OCI-LY1 (cell line): Measurements from ENCODE around the gene GPR160.

Experiments used
- EZH2 ChIP-seq: fragments of 200-600 bp; sonication (generic), shearing (Covaris generic); IDR thresholded peaks from 2 replicates; pipeline ENCODE4 v1.8.0; 2017; ENCODE audit warnings: borderline replicate concordance, mixed run types, mild to moderate bottlenecking, antibody characterized with exemption, low read length, moderate library complexity, mixed read lengths
- TF ChIP-seq, protein P1 (sequence below): fragments of 200-600 bp; sonication (generic), shearing (Covaris generic); IDR thresholded peaks from 2 replicates; pipeline ENCODE4 v1.5.1; 2017; ENCODE audit warnings: mild to moderate bottlenecking, antibody characterized with exemption, low read length, moderate library complexity, mixed read lengths

DNA sequence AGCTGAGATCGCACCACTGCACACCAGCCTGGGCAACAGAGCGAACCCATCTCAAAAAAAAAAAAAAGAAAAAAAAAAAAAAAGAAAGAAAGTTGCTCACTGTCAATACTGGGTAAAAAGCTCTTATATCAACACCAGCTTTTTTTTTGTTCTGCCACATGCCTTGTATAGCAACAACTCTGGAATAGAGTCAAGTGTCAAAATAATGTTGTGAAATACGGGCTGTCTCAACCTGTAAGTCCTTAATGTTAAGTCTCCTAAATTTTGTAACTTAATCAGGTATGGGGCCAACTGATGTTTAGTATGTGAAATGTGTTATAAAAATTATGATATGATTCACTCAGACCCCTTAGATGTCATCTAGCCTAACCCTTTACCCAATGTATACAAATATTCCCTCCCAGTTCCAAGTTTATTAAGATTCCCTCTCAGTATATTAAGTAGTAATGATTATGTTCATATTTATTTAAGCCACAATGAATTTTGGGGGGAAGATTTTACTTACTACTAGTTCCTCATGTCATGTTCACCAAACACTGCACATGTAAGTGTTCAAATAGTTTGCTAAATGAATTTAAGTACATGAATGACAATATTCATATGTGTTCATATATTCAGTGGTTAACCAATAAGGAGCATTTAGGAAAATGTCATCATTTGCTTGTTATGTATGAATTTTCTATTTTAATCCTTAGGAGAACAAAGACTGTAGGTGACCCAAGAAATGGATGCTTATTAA is 52.2 kb downstream of the GPR160 start:
- no peak for TF ChIP-seq EZH2
- TF ChIP-seq, protein P1, sequence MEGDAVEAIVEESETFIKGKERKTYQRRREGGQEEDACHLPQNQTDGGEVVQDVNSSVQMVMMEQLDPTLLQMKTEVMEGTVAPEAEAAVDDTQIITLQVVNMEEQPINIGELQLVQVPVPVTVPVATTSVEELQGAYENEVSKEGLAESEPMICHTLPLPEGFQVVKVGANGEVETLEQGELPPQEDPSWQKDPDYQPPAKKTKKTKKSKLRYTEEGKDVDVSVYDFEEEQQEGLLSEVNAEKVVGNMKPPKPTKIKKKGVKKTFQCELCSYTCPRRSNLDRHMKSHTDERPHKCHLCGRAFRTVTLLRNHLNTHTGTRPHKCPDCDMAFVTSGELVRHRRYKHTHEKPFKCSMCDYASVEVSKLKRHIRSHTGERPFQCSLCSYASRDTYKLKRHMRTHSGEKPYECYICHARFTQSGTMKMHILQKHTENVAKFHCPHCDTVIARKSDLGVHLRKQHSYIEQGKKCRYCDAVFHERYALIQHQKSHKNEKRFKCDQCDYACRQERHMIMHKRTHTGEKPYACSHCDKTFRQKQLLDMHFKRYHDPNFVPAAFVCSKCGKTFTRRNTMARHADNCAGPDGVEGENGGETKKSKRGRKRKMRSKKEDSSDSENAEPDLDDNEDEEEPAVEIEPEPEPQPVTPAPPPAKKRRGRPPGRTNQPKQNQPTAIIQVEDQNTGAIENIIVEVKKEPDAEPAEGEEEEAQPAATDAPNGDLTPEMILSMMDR = no peak
